Muscle of arm (tissue), 12 donors: ENCODE data around the gene SEC31A. TPM values are rescaled to one million over a fixed set of nuclear protein-coding genes. Genes with fewer than 3 reads are reported as not detected.
"Not testable (repeated sequence)": the region's sequence is repeated elsewhere in the genome, so short reads cannot be mapped to it uniquely, and the experiment has no call there.

Experiments used
- DNase-seq: peaks from one replicate; pipeline ENCODE4 v3.0.0-alpha.2; 2013
- polyA plus RNA-seq, 12 donors: library from polyadenylated mRNA; unstranded; fragments of 120-200 nt; gene quantifications; one replicate each; pipeline ENCODE4 v1.2.1, GENCODE V29; 2013; ENCODE audit not compliant: insufficient read length in 12 of 12

The SEC31A gene
- polyA plus RNA-seq, 12 donors = 159 to 361 (median 210) TPM; not detected in 1

GRCh38 chr4:82848706-82849105, 42.2 kb downstream of the SEC31A start:
- no peak for DNase-seq

GRCh38 chr4:82842593-82842992, 48.4 kb downstream of the SEC31A start:
- no peak for DNase-seq

- DNase-seq = no peak
Observed at GRCh38 chr4:82839624-82840023, 51.3 kb downstream of the SEC31A start.

- DNase-seq = no peak
Observed at GRCh38 chr4:82833696-82834313, 57.1 kb downstream of the SEC31A start.

DNA sequence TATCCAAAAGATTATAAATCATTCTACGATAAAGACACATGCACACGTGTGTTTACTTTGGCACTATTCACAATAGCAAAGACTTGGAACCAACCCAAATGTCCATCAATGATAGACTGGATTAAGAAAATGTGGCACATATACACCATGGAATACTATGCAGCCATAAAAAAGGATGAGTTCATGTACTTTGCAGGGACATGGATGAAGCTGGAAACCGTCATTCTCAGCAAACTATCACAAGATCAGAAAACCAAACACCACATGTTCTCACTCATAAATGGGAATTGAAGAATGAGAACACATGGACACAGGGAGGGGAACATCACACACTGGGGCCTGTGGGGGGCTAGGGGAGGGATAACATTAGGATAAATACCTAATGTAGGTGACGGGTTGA, 57.9 kb downstream of the SEC31A start:
- not testable (repeated sequence) for DNase-seq

- no peak for DNase-seq
Observed at GRCh38 chr4:82825425-82825824, 65.5 kb downstream of the SEC31A start.

GRCh38 chr4:82823062-82823461, 67.9 kb downstream of the SEC31A start:
- no peak for DNase-seq

GRCh38 chr4:82820689-82821088, 70.3 kb downstream of the SEC31A start:
- DNase-seq = no peak

DNA sequence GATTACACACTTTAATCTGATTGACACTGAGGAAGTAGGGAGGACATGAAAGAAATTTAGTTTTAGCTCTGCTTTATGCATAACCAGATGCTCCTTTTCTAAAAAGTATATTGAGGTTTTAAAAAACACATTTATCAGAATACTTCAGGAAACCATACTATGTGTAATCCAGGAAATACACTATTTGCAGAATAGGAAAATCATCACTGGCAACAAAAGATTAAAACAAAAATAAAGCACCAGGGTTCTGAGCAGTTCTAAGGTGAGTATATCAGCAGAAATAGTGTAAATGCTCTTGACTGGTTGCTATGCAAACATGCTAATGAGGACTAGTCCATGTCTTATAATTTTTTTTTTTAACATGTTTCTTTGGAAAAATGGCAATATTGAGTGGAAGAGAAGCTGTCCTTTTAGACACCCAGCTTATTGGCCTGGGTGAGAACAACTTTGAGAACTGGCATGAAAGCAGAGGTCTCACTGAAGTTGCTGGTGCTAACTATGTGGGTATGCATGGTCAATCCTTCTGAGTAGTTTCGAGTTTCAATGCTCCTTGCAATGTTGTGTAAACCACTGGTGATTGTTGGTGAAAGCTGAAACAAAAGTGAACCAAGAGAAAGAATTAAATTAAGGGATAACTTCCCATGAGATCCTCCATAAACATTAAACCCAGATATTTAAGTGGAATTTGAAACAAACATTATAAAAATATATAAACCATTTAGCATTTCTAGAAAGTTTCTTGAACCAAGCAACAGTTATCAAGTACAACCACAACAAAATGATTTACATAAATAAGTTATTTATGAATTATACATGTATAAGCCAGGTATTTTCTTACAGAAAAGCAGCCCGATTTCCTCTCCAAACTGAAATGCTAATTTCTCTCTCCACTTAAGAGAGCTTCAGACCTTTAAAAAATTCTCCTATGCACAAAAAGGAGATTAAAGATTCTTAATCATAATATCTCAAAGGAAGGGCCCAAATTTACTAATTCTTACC, 72.0 kb downstream of the SEC31A start:
- DNase-seq = no peak

- not testable (repeated sequence) for DNase-seq
Observed at GRCh38 chr4:82816874-82817273, 74.1 kb downstream of the SEC31A start.

DNA sequence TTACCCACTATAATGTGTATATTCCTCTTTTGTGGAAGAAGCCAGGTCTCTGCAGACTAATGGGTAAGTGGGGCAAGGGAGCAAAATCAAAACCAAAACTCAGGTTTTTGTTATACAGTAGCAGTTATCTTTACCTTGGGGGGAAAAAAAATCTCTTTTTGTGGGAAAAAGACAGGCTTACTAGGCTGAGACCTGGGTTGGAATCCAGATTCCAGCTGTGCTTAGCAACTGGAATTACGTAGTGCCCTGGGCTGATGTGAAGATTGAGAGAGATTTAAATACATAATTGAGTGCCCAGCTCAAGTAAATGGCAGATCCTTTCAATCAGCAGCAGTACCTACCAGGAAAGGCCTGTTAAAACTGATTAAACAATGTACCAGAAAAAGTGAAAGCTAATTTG, 76.9 kb downstream of the SEC31A start:
- no peak for DNase-seq

DNA sequence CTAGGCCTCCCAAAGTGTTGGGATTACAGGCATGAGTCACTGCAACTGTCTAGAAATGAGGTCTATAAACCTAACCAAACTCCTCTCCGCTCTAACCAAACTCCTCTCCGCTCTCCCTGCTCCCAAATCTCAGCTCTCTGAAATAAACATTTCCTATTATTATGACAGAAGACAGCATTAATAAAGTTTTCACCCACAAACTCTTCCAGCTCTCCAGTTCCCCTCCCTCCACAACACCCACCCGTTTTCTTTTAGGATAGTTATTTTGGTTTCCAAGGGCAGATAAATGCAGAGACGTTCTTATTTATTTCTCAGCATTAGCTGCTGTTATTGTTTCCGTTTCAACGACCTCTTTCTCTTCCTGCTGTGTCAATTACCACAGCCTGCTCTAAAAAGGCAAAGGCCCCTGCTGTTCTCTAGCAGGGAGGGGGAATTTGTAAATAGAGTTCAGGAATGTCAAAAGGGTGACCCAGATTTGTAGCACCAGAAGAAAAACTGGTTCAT, 79.1 kb downstream of the SEC31A start:
- no peak for DNase-seq

GRCh38 chr4:82811392-82811791, 79.6 kb downstream of the SEC31A start:
- DNase-seq = no peak

- no peak for DNase-seq
Observed at GRCh38 chr4:82810176-82810575, 80.8 kb downstream of the SEC31A start.

GRCh38 chr4:82809619-82810018, 81.3 kb downstream of the SEC31A start:
- no peak for DNase-seq

DNA sequence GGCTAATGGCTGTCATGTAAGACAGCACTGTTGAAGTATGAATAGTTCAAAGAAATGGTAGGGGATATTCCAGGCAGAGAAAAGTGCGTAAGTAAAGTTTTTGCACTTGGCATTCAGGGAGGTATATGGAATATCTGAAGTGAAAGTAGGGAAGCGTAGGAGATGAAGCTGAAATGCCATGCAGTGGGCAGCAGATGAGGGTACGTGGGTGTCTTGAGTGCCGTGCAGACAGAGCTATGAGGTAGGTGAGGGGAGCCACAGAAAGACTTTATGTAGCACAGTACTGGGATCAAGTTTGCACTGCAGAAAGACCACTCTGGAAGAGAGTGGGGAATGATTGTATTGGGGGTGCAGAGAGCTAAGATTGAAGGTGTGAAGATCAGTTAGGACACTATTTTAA, 87.2 kb downstream of the SEC31A start:
- DNase-seq = no peak

GRCh38 chr4:82802911-82803310, 88.0 kb downstream of the SEC31A start:
- no peak for DNase-seq

DNA sequence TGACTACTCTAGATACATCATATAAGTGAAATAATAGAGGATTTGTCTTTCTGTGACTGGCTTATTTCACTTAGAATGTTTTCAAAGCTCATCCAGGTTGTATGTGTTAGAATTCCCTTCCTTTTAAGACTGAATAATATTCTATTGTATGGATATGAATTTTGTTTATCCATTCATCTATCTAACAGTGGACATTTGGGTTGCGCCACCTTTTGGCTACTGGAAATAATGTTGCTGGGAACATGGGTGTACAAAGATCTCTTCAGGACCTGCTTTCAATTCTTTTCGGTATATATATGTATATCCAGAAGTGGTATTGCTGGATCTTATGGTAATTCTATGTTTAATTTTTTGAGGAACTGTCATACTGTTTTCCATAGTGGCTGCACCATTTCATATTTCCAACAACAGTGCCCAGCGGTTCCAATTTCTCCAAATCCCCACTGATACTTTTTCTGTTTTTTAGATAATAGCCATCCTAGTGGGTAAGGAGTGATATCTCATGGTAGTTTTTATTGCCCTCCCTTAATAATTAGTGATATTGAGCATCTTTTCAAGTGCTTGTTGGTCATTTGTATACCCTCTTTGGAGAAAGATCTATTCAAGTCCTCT, 88.9 kb downstream of the SEC31A start:
- DNase-seq = peak; percentile 46

- no peak for DNase-seq
Observed at GRCh38 chr4:82799006-82799881, 91.7 kb downstream of the SEC31A start.

DNA sequence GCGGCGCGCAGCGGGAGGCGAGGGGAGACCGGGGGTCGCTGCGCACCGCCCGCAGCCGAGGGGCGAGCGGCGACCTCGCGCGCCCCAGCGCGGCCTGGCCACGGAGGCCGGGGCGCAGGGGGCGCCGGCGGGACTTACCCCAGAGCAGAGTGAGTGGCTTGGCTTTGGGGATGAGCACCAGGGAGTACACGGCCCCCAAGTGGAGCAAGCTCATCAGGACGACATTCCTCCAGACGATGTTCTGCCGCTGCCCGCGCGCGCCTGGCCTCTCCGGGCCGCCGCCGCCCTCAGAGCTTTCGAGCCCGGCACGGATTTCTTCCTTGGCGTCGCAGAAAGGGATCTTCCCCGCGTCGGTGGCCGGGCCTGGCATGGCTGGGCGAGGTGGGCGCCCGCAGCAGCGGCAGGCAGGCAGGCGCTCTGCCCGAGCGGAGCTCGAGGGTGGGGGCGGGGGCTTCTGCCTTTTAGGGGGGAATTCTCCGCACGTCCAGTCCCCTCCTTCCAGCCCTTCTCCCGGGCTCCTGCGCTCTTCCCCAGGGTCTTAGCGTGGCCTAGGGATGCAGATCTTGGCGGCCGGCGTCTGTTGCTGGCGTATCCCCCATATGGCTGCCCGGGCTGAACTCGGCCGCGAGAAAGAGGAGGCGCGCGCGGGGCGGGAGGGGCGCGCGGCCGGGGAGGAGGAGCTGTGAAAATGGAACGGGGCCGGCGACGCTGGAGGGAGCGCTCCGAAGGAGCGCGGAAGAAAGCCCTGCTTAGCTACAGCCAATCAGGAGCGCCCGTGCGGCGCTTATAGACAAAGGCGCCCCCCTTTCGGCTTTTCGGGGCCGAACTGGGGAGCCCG, 92.6 kb downstream of the SEC31A start, which contains the start of gene SCD5:
SCD5 (minus strand) TSS at position 629 of the 838 bp plus-strand sequence; CDS start at position 370, 259 bp downstream.
- peak; percentile 92 for DNase-seq
